Right atrium auricular region (tissue), 2 donors: ENCODE data around the gene ADARB2. TPM values are rescaled to one million over a fixed set of nuclear protein-coding genes. Genes with fewer than 3 reads are reported as not detected.

Experiments used
- DNase-seq: peaks from one replicate; pipeline ENCODE4 v3.0.0-alpha.2; 2019; ENCODE audit warnings: low spot score
- H3K27ac ChIP-seq, 2 donors: fragments of 200-600 bp; sonication (generic); 1 replicate in 1 of 2; 2 replicates in 1 of 2; pipeline ENCODE4 v1.5.1; 2016 to 2019
- H3K27me3 ChIP-seq, 2 donors: fragments of 200-600 bp; sonication (generic); one replicate each; pipeline versions ENCODE4 v1.5.1 to v1.6.0; 2017 to 2019
- H3K36me3 ChIP-seq: fragments of 200-600 bp; sonication (generic); one replicate; pipeline ENCODE4 v1.5.1; 2016
- H3K4me1 ChIP-seq, 2 donors: fragments of 200-600 bp; sonication (generic); one replicate each; pipeline versions ENCODE4 v1.5.1 to v1.6.0; 2017 to 2019
- H3K4me3 ChIP-seq, 2 donors: fragments of 200-600 bp; sonication (generic); 1 replicate in 1 of 2; 2 replicates in 1 of 2; pipeline ENCODE4 v1.5.1; 2017 to 2019; ENCODE audit warnings: mild to moderate bottlenecking in 1 of 2, moderate library complexity in 1 of 2
- H3K9me3 ChIP-seq, 2 donors: fragments of 200-600 bp; sonication (generic); one replicate each; pipeline ENCODE4 v1.5.1; 2019
- total RNA-seq, 2 donors: library from RNA; depleted of rRNA; stranded (reverse); fragments of >200 nt; gene quantifications; one replicate each; pipeline ENCODE4 v1.1.0, GENCODE V29; 2016
- TF ChIP-seq, protein P1 (sequence below), 2 donors: fragments of 200-600 bp; sonication (generic); IDR thresholded peaks; one replicate each; pipeline ENCODE4 v1.5.1; 2019; ENCODE audit warnings: antibody characterized with exemption in 2 of 2

Gene ADARB2
- total RNA-seq, 2 donors from 2014 or later = 0.33 to 0.71 TPM

DNA sequence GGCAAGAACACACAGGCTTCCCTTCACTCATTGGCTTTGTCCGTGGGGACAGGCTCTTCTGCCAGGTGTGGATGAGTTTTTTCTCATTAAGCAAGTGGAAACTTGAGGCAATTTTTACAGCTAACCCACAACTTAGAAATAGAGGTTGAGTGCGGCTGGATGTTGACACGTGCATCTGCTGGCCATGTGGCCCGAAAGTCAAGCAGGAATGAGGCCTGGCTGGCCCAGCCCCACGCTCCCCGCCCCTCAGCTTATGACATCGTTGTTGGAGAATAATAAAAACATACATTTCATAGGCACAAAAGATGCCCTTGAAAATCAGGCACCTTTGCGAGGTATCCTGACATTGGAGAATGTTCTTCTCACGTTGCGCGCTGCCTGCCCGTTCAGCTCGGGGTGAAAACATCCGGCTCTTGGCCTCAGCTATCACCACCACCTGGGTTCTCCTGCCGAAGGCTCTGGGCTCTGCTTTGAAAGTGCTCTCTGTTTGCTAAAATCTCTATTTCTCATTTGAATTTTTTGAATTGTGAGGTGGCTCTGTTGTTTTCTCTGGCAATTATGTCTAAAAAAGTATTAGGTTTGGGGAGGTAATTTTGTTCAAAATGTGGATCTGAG, 370.4 kb downstream of the ADARB2 start:
- Histone ChIP-seq H3K4me3 (no peak overlapping the region), H3K9me3 (no peaks in the 10 kb centered on the region), H3K36me3 (no peaks in the 10 kb centered on the region), H3K4me1 (no peaks in the 10 kb centered on the region), H3K27me3 (no peaks in the 10 kb centered on the region), H3K27ac (no peak overlapping the region)
- TF ChIP-seq, protein P1, sequence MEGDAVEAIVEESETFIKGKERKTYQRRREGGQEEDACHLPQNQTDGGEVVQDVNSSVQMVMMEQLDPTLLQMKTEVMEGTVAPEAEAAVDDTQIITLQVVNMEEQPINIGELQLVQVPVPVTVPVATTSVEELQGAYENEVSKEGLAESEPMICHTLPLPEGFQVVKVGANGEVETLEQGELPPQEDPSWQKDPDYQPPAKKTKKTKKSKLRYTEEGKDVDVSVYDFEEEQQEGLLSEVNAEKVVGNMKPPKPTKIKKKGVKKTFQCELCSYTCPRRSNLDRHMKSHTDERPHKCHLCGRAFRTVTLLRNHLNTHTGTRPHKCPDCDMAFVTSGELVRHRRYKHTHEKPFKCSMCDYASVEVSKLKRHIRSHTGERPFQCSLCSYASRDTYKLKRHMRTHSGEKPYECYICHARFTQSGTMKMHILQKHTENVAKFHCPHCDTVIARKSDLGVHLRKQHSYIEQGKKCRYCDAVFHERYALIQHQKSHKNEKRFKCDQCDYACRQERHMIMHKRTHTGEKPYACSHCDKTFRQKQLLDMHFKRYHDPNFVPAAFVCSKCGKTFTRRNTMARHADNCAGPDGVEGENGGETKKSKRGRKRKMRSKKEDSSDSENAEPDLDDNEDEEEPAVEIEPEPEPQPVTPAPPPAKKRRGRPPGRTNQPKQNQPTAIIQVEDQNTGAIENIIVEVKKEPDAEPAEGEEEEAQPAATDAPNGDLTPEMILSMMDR (IDR thresholded peaks at IDR 0.05) = no peak
- DNase-seq = peak; percentile 40

DNA sequence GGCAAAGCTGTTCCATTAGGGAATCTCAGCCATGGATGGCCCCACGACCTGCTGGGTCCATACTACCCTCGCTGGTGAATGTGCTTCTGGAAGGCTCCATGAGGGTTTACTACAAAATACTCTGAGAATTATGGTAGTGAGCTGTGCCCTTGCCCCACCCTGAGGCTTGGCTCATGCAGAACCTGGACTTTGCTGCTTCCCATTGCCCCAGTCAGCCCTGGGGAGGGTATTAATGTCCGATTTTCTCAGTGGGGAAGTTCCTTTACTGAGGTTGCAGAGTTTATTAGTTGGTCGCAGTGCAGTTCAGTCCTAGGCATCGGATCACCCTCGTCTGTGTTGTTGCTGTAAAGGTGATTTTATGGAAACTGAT, 371.0 kb downstream of the ADARB2 start:
- H3K9me3 ChIP-seq = no peaks in the 10 kb centered on the region
- H3K27me3 ChIP-seq = no peaks in the 10 kb centered on the region
- peak; percentile 23 for DNase-seq
- H3K4me3 ChIP-seq = no peak overlapping the region
- no peaks in the 10 kb centered on the region for H3K36me3 ChIP-seq
- no peak overlapping the region for H3K27ac ChIP-seq
- no peaks in the 10 kb centered on the region for H3K4me1 ChIP-seq
- TF ChIP-seq, protein P1 (IDR thresholded peaks at IDR 0.05) = no peak

DNA sequence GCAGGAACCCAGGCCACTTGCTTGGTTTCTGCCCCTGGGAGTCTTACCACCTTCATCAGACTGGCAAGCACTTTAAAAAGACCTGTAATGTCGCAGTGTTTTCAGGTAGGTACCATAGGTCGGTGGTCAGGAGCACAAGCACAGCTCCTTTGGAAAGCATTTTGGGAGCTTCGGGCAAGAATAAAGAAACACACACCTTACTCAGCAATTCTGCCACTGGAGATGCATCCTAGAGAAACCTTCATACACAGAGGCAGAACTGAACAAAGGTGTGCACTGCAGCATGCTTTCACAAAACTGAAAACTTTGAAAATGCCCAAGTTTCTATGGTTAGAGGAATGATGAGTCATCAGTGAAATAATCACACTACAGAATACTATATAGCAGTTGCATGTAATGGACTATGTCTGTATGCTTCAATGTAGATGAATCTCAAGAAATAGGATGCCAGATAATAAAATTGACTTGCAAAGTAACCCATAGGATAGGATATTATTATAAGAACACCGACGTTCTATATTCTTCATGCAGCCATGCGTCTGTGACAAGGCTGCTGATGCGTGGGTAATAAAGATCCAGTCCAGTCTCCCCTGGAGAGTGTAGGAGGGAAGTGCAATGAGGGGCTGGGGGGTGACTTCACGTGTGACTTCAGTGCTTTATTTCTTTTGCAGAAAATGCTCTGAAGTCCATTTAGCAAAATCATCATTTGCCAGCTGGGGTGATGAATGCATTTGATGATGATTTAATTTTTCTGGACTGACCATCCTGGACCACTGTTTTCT, 371.6 kb downstream of the ADARB2 start:
- TF ChIP-seq, protein P1 (IDR thresholded peaks at IDR 0.05) = no peak
- peak; percentile 5 for DNase-seq
- no peaks in the 10 kb centered on the region for H3K36me3 ChIP-seq
- H3K4me3 ChIP-seq = no peak overlapping the region
- no peaks in the 10 kb centered on the region for H3K4me1 ChIP-seq
- H3K27me3 ChIP-seq = no peaks in the 10 kb centered on the region
- no peaks in the 10 kb centered on the region for H3K9me3 ChIP-seq
- H3K27ac ChIP-seq = no peak overlapping the region

DNA sequence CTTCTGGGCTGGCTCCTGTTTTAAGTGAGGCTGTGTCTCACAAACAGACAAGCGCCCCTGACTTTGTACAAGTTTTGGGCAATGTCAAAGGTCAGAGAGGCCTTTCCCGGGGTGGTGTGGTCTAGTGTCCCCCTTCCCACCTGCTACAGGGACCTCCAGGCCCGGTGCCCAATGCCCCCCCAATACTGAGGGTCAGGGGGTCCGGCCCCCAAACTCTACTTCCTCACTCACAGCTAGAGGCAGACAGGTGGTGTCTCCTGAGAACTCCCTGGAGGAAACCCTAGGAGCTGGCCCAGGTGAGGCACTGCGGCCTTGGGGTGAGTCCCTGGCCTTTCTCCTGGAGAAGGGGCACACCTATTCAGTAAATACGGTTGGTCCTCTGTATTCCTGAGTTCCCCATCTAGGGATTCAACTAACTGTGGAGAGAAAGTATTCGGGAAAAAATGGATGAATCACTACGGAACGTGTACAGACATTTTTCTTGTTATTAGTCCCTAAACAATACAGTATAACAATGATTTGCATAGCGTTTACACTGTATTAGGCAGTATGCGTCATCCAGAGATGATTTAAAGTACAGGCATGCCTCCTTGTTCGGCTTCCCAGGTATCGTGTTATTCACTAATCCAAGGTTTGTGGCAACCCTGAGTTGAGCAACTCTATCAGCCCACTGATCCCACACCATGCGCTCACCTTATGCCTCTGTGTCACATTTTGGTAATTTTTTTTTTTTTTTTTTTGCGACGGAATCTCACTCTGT, 373.0 kb downstream of the ADARB2 start:
- H3K4me1 ChIP-seq = no peaks in the 10 kb centered on the region
- no peak overlapping the region for H3K4me3 ChIP-seq
- TF ChIP-seq, protein P1 (IDR thresholded peaks at IDR 0.05) = no peak
- DNase-seq = peak; percentile 36
- no peaks in the 10 kb centered on the region for H3K36me3 ChIP-seq
- no peaks in the 10 kb centered on the region for H3K9me3 ChIP-seq
- H3K27me3 ChIP-seq = no peaks in the 10 kb centered on the region
- H3K27ac ChIP-seq = no peak overlapping the region

DNA sequence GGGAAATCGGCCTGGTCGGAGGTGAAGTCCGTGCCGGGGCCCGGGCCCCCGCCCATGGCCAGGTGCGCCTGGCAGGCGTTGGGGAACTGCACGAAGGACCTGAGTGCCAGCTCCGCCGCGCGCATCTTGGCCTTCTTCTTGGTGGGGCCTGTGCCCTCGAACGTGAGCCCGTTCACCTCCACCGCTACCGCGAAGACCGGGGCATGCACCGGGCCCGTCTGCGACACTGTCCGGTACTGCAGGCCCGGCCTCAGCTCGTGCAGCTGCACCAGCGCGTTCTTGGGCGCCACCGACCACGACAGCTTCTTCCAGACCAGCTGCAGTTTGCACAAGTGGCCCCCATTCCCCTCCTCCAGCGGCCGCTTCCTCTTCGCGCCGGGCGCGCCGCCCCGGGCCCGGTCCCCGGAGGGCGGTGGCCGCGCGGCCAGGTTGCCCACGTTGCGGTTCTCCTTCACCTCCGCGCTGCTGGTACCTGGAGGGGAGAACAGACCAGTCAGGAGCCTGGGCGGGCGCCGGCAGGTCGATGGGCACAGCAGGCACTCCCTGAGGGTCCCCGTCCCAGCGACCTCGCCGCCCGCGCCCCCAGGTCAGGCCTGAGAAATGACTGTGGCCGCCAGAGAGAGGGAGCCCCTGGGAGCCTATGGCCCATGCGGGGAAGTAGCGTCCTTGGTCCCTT, 373.7 kb downstream of the ADARB2 start:
- Histone ChIP-seq H3K27me3 (no peaks in the 10 kb centered on the region), H3K4me3 (no peak overlapping the region), H3K9me3 (no peaks in the 10 kb centered on the region), H3K4me1 (no peaks in the 10 kb centered on the region), H3K27ac (no peak overlapping the region), H3K36me3 (no peaks in the 10 kb centered on the region)
- DNase-seq = peak; percentile 36
- TF ChIP-seq, protein P1 (IDR thresholded peaks at IDR 0.05) = no peak
